GM19452 (cell line): Measurements from ENCODE around the gene REG4.
"Not testable (repeated sequence)": the region's sequence is repeated elsewhere in the genome, so short reads cannot be mapped to it uniquely, and the experiment has no call there.

Experiments
- ATAC-seq: cut with Tn5 transposase; IDR thresholded peaks from one replicate; pipeline ENCODE4 v1.9.1; 2021; ENCODE audit not compliant: unreplicated experiment

Gene REG4

DNA sequence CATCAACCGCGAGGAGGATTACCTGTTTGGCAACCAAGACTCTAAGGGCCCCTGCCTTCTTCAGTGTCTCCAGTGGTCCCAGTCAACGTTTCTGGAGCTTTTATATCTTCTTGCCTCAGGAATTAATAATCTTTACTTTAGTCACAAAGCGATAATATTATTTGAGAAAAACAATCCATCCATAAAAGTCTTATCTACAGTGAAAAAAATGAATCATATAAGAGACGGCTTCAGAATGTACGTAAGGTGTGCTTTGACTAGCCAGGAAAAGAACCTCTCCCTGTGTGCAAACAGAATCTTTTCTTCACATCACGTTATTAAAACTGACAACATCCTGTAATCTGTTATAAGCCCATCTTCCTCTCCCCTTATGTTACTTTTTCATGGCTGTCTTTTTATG lies at the start of gene REG4:
Gene REG4, minus strand, starts transcription at position 74 of the 400 bp plus-strand sequence. CDS start 2,691 bp downstream, outside the sequence.
- no peak for ATAC-seq

DNA sequence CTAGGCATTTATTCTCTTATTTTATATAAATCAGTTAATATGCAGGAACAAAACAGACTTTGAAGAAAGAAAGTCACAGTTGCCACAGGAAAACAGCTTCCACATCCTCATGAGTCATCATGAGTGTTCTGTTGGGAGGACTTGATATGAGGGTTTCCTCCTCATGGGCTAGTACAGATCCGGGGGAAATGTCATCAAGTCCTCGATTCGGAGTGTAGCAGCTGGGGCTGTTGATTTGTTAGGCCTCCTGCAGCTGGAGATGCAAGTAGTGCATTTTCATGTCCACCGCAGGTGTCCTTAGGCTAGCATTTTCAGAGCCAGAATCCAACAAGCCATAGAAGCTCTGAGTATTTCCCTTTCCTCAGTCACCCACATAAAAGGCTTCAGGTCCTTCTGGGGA lies 48.4 kb upstream of the REG4 start:
- no peak for ATAC-seq

DNA sequence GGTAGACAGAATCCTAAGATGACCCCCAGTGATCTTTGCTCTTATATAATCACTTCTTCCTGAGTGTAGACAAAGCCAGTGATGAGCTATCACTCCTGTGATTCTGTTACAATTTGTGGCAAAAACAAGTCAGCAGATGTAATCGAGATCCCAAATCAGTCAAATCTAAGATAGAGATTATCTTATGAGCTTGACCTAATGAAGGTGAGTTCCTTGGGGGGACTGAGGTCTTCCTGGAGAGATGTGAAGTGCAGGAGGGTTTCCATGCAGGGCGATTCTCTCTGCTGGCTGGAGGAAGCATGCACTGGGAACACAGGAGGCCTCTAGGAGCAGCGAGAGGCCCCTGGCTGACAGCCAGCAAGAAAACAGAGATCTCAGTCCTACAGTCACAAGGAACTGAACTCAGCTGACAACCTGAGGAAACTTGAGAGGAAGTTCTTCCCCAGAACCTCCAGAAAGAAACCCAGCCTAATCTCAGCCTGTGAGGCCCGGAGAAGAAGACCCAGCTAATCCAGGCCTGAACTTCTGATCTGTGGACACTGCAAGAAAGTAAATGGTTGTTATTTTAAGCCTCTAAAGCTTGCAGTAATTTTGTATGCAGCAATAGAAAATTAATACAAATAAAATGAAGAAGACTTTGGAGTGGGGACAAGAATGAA lies 47.4 kb upstream of the REG4 start:
- ATAC-seq = not testable (repeated sequence)

DNA sequence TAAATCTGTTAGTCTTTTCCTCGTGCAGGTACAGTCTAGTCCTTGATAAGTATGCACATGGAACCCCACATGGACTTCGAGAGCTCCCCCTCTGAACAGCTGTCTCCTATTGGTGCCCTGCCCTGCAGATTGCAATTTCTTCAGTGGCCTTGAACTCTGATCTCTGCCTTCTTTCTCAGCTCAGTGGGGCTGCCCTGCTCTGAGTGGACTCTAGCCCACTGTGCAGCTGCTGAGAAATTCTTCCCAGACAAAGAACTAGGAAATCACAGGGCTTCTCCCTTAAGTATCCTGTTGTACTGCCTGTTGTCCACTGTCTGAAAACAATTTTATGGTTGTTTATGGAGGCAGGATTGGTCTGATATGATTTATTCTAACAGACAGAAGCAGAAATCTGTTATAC lies 46.9 kb upstream of the REG4 start:
- ATAC-seq = no peak

DNA sequence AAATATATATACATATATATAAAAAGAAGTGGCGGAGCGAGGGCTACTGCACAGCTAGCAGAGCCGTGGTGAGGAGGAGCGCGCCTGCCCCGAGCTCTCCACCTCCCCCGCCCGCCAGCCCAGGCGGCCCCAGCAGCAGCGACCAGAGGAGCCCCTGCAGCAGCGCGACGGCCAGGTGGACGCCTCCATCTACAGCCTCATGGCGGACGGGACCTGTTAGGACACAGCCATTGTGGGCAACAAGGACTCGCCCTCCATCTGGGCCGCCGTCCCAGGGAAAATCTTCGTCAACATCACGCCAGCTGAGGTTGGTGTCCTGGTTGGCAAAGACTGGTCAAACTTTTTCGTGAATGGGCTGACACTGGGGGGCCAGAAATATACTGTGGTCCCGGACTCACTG lies 41.9 kb upstream of the REG4 start:
- no peak for ATAC-seq

DNA sequence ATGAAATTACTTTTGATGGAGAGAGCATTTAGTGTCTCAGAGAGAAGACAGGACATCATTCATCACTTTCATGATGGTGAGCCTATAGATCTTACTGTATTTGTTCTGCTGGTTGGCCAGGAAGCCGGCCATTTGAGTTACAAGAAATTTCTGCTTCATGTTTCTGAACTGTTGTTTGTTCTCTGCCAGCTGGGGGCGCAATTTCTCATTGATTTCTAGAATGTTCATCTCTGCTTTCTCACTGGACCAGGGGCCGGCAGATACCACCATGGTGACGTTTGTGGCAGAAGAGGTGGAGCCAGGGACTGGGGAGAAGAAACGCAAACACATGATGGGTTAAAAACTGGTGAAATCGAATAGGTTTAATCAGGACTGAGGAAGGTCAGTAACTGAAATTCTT lies 32.9 kb upstream of the REG4 start:
- not testable (repeated sequence) for ATAC-seq

DNA sequence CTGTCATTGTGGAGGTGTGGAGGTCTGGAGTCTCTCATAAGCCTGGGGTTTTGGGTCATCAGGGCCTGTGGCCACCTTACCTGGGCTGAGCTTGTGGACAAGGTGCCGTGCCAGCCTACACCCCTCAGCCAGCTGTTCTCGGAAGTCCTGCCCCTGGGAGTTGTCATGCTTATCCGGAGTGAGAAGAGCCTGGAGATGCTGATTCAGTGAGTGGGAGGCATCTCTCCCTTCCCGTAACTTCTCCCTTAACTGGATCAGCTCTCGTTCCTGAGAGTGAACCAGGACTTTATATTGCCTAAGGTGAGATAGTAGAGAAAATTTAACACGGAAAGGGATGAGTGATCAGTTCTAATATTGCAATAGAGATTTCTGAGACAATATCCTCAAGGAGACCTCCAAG lies 30.0 kb upstream of the REG4 start:
- ATAC-seq = no peak

DNA sequence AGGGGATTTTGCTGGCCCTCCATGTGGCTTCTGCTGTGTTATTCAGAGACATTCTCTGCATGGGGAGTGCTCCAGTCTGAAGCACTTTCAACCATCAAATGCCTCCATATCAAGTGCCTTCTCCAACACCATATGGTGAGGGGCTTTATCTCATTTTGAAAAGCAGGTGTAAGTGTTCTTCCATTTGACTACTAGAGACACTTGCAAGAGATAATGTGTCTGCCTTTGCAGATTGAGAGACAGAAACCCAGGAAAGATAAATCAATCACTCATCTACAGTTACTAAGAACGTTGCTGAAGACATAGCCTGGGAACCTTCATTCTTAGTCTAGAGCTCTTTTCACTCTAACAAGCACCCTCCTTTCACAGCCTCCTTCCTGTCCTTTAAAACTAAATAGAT lies 29.5 kb upstream of the REG4 start:
- ATAC-seq = no peak

DNA sequence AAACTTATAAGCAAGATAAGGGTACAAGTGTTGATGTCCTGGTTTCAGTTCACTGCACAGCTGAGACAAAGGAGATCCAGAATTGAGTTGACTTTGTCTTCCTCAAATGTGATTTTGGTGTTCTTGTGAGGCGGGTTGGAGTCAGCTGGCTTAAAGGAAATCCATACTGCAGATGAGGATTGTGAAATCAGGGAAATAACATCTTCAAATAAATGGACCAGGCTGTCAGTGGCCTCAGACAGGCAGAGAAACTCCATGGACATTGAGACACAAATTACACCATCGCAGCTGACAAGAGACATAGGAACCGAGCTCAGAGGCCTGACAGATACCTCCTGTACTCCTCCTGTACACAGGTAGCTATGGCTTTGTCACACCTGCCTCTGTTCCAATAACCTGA lies 27.0 kb upstream of the REG4 start:
- no peak for ATAC-seq

DNA sequence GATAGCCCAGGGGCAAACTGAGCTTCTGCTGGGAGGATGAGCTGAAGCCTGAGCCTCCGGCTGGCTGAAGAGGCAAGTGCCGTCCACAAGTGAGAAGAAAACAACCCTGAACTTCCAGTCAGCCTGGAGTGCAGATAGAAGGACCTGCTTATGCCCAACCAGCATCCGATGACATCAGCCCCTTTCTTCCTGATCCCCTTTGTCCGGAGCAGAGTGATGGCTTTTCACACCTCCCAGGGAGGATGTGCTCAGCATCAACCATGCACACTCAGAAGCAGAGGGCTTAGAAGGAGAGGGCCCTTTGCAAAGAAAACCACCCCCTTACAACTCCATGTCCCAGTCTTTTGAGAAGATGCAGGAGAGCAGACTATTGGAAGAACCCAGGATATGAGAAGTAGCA lies 23.7 kb upstream of the REG4 start:
- no peak for ATAC-seq

DNA sequence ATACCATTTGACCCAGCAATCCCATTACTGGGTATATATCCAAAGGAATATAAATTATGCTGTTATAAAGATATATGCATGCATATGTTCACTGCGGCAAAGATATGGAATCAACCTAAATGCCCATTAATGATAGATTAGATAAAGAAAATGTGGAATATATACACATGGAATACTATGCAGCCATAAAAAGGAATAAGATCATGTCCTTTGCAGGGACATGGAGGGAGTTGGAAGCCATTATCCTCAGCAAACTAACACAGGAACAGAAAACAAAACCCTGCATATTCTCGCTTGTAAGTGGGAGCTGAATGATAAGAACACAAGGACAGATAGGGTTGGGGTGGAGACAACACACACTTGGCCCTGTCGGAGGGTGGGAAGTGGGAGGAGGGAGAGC lies 19.8 kb upstream of the REG4 start:
- ATAC-seq = no peak

DNA sequence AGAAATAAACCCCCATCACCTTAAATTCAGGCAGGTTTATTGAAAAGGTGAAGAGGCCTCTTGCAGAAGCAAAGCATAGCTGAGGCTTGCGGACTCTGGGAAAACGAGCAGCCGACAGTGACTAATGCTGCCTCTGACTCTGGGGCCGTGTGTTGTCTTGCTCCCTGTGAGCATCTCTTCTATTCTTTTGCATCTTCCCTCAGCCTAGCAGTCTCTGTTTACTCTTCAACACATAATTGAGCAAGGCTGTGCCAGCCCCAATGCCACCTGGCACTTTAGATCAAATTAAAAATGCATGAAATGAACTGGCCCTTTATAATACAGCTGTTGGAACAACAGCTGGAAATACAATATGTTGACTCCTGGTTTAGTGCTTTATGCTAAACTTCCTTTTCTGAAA lies 18.4 kb upstream of the REG4 start:
- ATAC-seq = no peak

DNA sequence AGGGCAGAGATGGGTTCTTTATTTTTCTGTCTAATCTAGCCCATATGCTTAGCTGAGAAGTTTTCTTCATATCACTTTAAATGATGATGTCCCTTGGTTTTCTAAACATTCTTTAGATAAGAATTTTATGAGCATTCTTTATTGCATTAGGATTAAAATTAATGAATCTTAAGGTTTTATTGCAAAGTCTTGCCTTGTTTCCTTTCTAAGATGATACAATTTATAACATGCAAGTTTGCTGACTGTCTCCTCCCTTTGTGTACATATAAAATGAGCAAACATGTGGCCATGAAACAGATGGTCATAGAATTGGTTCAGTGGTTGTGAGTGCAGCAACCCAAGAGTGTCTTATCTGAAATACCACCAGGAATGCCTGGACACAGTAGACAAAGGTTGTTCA lies 17.7 kb upstream of the REG4 start:
- not testable (repeated sequence) for ATAC-seq

DNA sequence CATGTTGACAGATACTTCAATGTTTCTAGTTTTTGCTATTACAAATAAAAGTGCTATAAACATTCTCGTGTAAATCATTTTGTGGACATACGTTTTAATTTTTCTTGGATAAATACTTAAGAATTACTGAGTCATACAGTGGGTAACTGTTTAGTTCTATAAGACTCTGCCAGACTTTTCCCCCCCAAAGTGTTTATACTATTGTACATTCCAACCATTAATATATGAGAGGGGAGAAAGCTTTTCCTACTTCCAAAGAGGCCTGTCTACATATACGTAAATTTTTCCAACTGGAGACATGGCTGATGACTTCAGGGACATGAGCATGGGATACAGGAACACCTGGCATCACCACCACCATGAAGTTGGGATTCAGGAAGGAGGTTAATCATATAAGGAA lies 17.0 kb upstream of the REG4 start:
- no peak for ATAC-seq

DNA sequence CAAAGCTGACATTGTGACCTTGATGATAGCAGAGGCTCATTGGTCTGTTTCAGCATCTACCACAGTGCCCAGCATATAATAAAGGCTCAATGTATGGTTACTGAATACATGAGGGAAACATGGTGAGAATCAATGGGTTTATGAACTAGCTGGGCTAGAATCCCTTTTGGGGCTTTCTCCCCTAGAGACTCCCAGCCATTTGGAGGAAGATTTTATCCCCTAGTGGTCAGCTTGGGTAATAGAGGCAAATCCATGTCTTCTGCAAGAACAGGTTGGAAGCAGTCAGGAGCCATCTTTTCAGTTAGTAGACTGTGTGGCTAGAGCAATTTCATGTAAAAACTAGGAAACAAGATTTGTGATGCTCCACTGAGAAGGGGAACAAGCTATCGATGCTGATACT lies 15.8 kb upstream of the REG4 start:
- ATAC-seq = no peak

DNA sequence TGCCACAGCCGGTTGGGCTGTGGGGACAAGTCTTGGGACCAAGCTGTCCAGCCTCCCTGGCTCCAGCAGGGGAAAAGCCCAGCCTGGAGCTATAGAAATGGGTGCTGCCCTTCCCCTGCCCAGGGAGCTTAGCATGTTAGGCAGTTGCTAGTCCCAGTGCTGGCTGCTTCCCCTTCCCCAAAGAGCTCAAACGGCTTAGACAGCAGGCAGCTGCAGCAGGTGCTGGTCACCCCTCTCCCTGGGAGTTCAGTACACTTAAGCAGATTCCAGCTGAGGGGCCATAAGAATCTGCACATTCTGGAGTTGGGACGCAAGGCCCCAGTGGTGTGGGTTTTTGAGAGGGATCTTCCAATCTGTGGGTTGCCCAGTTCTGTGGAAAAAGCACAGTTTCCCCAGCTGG lies 11.1 kb upstream of the REG4 start:
- ATAC-seq = no peak

DNA sequence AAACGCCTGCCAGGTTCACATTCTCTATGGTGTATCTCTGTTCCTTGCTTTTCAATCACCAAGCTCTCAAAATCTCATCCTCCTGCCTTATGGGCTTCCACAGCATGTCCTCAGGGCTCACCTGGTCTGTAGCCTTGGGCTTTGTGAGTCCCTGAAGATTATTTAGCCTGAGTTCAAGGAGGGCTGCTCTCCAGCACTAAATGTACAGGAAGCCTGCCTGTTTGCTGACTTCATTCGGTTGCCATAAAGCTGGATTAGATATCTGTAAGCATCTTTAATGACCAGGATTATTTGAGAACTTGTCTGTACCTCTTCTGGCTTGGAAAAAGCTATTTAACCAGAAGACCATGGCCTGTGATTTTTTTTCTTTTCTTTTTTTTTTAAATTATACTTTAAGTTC lies 6.9 kb upstream of the REG4 start:
- ATAC-seq = no peak

DNA sequence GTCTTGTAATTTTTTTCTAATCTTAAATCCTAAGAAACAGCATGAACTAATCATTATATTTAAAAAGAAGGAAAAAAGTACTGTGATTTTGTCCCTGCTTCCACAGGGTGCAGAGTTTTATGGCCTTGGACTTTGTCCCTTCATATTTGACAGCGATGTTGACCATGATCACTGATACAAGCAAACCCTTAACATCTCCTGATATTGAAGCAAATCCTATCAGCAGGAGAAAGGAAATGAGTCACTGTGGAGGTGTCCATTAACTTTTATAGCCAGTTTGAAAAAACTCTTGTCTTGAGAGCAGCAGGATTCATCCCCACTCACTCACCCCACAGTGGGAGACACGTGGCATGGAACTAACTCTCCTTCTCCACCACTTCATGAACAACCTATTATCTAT lies 5.1 kb upstream of the REG4 start:
- ATAC-seq = no peak

DNA sequence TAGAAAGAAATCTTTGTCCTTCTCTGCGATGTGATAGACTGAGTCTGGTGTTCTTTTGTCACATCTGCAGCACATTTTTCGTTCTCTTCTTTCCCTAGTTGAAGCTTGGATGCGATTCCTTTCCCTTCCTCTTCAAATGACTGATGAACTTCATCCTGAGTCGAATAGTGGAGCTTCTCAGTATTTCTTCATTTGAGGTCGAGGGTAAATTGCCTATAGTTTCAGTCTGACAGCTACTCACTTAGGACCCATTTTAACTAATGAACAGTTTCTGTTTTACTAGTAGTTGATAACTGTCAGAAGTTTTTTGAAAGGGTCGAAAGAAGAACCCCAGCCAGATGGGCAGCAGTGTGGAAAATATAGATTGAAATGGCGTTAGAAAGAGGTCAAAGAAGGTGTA lies 4.7 kb upstream of the REG4 start:
- ATAC-seq = no peak

DNA sequence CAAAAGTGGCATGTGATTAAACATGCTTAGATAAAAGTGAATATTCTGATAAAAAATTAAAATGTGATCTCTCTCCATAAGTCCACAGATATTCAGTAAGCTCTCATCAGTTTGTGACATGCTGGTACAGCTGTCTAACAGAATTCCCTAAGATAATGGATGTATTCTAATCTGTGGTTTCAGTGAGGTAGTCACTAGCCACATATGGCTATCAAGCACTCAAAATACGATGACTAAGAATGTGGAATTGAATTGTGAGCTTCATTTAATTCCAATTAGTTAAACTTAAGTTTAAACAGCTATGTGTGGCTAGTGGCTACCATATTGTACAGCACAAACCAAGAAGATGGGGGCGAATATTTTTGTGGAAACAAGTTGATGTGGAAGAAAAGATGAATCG lies 4.1 kb upstream of the REG4 start:
- ATAC-seq = no peak

DNA sequence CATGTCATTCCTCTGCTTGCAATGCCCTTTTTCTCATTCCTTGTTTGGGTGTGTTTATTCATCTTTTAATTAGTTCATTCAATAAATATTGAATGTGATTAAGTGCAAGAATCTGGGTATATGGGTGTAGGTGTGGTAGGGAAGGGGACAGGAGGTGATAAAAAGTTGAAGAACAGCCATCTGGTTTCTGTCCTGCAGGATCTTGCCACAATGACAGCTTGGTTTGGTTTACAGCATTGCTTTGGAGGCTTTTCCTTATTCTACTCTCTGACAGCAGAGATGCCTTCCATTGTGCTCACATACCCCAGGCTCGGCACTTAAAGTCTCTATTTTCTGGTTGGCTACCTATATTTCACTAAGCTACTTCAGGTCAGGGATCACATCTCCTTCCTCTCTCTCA lies 3.0 kb upstream of the REG4 start:
- no peak for ATAC-seq

DNA sequence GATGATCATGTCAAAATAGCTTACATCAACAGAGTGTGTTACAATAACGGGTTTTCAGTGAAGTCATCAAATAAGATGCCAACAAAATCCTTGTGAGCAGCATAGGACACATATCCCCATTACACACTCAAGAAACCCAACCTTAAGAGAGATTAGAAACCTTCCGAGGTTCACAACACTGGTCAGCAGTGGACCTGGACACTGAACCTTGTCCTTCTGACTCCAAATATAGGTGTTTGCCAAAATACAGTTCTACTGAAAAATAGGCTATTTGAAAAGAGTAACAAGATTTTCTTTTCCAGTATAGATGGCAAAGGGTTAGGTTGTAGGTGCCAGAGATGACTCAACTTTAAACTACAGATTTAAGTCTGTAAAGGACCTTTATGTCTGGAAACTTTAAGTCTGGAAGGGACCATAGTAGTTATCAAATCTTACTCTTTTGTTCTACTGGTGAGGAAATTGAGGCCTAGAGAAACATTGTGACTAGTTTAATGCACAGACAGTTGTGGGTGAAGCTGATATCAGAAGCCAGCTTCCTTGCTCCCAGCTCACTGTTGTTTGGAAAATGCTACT lies 811 bp upstream of the REG4 start:
- ATAC-seq = no peak

DNA sequence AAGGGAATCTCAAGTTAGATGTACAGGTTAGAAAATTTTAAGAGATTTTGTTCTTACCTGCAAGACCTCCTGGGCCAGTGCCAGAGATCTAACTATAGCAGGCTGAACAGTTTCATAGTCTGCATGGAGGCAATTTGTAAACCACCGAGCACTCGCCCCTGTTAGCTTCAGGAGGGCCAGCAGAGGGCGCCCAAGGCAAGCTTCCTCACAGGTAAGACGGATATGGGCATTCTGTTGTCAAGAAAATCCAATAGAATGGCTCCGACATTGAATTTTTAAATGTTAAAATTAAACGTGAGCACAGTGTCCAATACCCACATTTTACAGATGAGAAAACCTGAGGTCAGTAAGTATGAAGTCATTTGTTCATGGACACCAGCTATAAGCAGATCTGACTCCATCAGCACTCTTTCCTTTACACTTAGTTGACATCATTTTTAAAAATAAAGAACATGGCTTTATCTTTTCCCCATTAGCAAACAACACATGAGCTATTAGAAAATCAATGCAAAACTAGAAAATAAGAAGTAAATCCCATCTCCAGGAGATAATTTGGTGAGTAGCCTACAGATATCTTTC lies 2.2 kb downstream of the REG4 start:
- peak; percentile 81 for ATAC-seq
